Measurements from ENCODE around the gene MAP3K14.

The MAP3K14 gene

DNA sequence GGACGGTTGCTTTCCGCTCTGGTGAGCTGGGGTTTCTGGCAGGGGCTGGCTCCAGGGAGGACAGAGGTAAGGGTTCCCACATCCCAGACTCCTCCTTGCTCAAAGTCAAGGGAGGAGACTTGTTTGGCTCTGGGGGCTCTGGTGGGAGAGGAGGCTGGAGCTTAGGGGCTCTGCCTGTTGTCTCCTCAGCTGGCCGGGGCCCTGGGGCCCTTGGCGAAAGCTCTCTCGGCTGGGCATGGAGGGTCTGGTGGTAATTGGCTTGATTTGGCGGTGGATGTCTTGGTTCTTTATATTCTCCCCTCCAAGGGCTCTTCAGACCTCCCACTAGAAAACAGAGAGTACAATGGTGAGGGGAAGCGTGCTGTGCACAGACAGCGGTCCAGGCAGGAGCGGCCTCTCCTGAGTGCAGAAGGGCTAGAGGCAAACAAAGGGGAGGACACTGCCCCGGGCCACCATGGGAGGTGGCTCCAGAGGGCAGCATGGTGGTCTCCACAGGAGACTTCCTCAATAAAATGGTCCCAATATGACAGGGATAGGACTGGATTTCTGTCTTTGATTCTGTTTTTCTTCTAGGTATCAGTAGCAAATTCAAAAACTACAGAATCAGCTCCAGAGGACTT lies 49.3 kb downstream of the MAP3K14 start:
- Mint-ChIP-seq H3K27ac (no peak overlapping the region), H3K9me3 (no peaks in the 10 kb centered on the region), H3K27me3 (no peaks in the 10 kb centered on the region), H3K4me1 (peaks cover 22% of the 10 kb centered on the region), H3K36me3 (peaks cover 7% of the 10 kb centered on the region), H3K4me3 (no peak overlapping the region)

DNA sequence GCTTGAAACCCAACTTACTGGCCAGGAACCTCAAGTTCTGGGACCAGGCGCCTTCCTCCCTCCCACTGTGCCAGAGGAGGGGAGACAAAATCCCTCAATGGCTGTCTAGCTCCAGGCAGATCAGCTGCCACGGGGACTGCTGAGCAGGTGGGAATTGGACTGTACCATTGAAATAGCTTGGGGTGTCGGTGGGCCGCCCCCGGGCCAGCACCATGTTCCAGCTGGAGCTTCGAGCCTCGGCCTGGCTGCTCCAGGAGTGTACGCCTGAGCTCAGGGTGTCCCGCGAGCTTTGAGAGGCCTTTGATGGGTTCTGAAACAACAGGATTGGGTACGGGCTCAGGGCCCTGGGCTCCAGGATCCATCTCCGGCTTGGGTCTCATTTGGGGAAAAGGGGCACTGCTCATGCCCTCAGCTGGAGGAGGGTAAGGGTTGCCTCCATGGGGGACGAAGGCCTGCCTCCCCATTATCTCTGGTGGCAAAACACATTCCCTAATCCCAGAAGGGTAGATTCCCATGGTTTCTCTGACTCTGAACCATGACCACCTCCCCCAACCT lies 50.4 kb downstream of the MAP3K14 start:
- H3K36me3 Mint-ChIP-seq = peaks cover 7% of the 10 kb centered on the region

DNA sequence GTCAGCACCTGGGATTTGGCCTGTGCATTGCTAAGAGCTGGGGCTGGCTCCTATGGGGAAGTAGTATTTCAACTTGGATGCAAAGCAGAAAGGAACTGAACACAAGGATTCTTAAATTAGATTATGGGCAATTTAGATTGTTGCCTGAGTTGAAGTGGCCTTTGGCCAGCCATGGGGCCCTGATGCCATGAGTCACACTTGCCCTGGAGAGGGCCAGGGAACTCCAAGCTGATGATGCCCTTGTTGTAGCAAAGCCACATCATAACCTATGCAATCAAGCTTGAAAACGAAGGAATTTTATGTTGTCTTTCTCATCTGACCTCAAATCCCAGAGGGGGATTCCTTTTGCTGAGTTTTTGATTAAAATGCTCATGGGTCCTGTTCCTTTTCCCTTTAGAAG lies 51.0 kb downstream of the MAP3K14 start:
- Mint-ChIP-seq H3K9me3 (no peaks in the 10 kb centered on the region), H3K4me3 (no peak overlapping the region), H3K4me1 (peaks cover 25% of the 10 kb centered on the region), H3K27me3 (no peaks in the 10 kb centered on the region), H3K36me3 (peaks cover 7% of the 10 kb centered on the region), H3K27ac (peak overlapping the region; percentile 59)

More for the DNA sequence above, 50.4 kb downstream of the MAP3K14 start:
- no peak overlapping the region for H3K4me3 Mint-ChIP-seq
- H3K27me3 Mint-ChIP-seq = no peaks in the 10 kb centered on the region
- H3K9me3 Mint-ChIP-seq = no peaks in the 10 kb centered on the region
- H3K27ac Mint-ChIP-seq = peak overlapping the region; percentile 59
- peaks cover 24% of the 10 kb centered on the region for H3K4me1 Mint-ChIP-seq

DNA sequence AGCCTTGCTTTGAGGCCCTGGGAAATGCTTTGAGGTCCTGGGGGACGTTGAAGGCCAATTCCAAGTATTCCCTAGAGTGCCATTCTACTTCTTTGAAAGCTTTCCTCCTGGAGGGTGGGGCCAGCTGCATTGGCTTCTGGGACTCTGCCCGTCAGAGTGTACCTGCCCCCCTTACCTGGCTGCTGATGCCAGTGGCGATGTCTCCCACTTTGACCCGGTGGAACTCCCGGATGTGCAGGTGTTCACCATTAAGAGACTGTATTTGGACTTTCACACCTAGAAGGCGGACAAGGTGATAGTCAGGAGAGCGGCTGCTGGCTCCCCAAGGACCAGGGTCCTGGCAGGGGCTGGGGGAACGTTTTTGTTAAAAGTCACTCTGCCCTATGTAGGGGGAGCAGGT lies 51.8 kb downstream of the MAP3K14 start:
- Mint-ChIP-seq H3K27me3 (no peaks in the 10 kb centered on the region), H3K4me1 (peaks cover 27% of the 10 kb centered on the region), H3K9me3 (no peaks in the 10 kb centered on the region), H3K4me3 (no peak overlapping the region), H3K27ac (peak overlapping the region; percentile 35), H3K36me3 (peaks cover 7% of the 10 kb centered on the region)

DNA sequence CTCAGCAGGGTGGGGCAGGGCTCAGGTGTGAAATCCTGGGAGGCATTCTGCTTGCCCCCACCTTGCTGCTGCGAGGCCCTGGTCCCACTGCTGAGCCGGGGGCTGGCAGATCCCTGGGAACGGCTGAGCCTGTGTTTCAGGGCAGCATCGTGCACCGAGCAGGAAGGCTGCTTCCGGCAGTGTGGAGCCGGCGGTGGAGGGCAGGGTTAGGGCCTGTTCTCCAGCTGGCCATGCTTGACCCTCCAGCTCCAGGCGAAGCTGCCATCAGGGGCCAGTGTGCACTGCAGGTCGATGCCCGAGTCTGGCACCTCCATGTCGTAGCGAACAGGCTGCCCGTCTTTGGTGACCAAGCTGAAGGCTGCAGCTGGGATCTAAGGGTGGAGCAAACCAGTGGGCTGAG lies 52.4 kb downstream of the MAP3K14 start:
- H3K27me3 Mint-ChIP-seq = no peaks in the 10 kb centered on the region
- no peak overlapping the region for H3K4me3 Mint-ChIP-seq
- H3K4me1 Mint-ChIP-seq = peaks cover 23% of the 10 kb centered on the region
- peaks cover 3% of the 10 kb centered on the region for H3K36me3 Mint-ChIP-seq
- H3K9me3 Mint-ChIP-seq = no peaks in the 10 kb centered on the region
- H3K27ac Mint-ChIP-seq = no peak overlapping the region

DNA sequence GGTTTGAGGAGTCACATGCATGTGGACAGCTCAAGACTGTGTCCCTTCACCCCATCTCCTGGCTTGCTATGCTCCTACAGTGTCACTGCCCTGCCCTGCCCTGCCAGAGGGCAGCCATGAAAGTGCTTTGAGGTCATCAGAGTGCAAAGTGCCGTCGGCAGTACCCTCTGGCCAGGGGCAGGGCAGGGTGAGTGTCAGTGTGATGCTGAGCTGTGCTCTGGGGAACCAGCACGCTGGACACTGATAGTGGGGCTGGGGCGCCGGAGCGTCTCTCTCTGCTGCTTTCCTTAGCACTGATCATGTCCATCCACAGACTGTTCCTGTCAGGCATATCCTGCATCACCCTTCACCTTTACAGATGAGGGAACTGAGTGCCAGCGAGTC lies 53.4 kb downstream of the MAP3K14 start:
- H3K27me3 Mint-ChIP-seq = no peaks in the 10 kb centered on the region
- no peak overlapping the region for H3K4me3 Mint-ChIP-seq
- H3K9me3 Mint-ChIP-seq = no peaks in the 10 kb centered on the region
- H3K27ac Mint-ChIP-seq = no peak overlapping the region
- H3K4me1 Mint-ChIP-seq = peaks cover 28% of the 10 kb centered on the region
- H3K36me3 Mint-ChIP-seq = peaks cover 3% of the 10 kb centered on the region

DNA sequence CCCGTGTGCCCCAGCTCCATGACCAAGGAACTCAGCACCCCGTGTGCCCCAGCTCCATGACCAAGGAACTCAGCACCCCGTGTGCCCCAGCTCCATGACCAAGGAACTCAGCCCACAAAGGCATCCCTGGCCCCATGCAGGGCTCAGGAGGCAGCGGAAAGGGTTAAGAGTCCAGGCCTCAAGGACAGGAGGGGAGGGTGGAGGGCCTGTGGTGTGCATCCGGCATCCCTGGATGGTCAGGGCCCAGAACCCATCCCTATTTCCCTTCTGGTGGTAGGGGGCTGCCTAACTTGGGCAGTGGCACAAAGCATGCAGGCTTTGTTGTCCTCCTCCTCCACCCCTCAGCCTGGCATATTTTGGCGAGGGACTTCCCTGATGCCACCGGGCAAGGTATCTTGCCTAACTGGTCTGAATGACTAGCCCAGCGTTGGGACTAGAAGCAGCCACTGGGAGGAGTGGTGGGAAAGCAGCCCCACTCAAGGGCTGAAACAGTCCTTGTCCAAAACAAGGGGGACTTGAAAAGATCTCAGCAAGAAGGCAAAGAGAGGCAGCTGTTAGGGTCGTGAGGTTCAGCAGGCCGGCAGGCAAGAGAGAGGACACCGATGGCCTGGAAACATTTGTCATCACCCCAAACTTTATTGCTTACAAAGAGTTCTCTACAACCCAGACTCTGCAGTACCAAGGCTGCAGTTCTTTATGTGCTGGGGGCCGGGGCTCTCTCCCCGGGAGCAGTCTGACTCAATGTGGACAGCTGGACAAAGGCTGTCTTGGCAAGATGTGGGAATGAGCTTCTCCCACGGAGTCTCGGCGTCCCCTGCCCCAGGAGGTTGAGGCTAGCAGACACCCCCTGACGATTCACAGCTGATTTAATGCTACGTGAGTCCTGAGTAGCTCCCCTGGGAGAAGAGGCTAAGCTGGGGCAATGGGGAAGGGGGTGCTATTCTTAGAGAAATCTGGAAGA lies 54.0 kb downstream of the MAP3K14 start:
- peaks cover 3% of the 10 kb centered on the region for H3K36me3 Mint-ChIP-seq
- H3K9me3 Mint-ChIP-seq = no peaks in the 10 kb centered on the region
- H3K4me1 Mint-ChIP-seq = peaks cover 33% of the 10 kb centered on the region
- H3K27ac Mint-ChIP-seq = peak overlapping the region; percentile 78
- no peaks in the 10 kb centered on the region for H3K27me3 Mint-ChIP-seq
- peak overlapping the region; percentile 68 for H3K4me3 Mint-ChIP-seq

DNA sequence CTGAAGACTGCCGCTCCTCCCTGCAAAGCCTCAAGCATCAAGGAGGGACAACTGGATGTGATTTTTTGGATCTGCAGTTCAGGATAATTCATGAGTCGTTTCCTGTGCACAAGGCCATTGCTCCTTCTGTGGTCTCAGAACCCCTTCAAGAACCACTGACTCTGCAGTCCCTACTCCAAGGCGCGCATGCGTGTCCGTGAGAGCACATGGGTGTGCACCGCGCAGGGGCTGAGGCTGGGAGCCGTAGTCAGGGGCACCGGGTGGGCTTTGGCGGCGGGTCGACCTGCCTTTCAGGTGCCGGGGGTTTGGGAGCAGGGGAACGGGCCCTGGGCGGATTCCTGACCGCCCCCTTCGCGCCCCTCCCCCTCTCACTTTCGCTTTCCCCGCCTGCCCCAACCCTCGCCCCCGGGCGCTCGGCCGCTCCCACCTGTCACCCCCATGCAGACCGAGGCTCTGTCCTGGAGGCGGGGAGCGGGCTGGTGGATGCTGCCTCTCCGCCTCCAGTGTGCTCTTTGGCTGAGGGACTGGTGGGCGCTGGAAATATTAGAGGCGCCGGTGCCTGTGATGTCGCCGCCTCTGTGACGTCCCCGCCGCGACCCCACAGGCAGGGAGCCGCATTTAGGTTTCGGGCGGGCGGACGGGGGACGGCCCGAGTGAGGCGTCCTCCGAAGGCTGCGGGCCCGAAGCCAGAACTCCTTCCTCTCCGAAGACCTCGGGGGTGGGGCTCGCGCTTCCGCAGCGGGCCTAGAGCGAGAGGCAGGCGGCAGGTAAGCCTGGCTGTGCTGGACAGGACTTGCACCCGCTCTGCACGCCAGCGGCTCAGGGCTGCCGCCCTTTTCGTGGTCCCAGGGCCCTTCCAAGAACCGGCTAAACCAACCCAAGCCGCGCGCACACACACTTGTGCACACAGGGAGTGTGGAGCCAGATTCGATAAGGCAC lies 55.0 kb downstream of the MAP3K14 start, which contains the start of gene SPATA32:
Gene SPATA32 (minus strand): TSS at position 518 of the 939 bp plus-strand sequence. CDS start 78 bp downstream, at position 440.
- peak within 1 kb of the TSS; percentile 78 for H3K27ac Mint-ChIP-seq
- H3K36me3 Mint-ChIP-seq = peaks cover 1% of the 10 kb centered on the region
- peak within 1 kb of the TSS; percentile 68 for H3K4me3 Mint-ChIP-seq
- H3K4me1 Mint-ChIP-seq = peaks cover 43% of the 10 kb centered on the region
- H3K9me3 Mint-ChIP-seq = no peaks in the 10 kb centered on the region
- no peaks in the 10 kb centered on the region for H3K27me3 Mint-ChIP-seq

DNA sequence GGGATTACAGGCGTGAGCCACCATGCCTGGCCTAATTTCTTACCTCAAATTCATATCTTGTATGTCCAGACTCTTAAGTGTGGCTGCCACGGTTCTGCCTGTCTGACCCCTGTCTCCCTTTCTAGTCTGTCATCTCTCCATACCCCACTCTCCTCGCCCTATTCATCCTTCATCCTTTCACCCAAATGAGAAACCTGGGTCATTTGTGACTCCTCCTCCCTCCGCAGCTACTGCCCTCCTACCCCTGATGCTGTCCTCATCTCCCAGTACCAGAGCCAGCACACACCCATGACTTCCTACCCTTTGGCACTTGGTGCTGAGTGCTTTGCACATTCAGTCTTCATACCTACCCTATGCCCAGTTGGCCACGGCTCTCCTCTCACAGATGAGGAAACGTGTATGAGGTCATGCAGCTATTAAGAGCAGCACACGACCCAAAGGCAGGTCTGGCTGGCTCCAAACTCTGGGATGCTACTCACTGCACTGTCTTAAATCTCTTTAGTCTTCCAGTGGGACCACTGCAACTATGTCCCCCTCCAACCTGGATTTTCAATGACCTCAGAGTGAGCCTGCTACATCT lies 56.5 kb downstream of the MAP3K14 start:
- peak overlapping the region; percentile 75 for H3K27ac Mint-ChIP-seq
- H3K4me3 Mint-ChIP-seq = no peak overlapping the region
- peaks cover 56% of the 10 kb centered on the region for H3K4me1 Mint-ChIP-seq
- H3K36me3 Mint-ChIP-seq = peaks cover 1% of the 10 kb centered on the region
- no peaks in the 10 kb centered on the region for H3K9me3 Mint-ChIP-seq
- H3K27me3 Mint-ChIP-seq = no peaks in the 10 kb centered on the region

DNA sequence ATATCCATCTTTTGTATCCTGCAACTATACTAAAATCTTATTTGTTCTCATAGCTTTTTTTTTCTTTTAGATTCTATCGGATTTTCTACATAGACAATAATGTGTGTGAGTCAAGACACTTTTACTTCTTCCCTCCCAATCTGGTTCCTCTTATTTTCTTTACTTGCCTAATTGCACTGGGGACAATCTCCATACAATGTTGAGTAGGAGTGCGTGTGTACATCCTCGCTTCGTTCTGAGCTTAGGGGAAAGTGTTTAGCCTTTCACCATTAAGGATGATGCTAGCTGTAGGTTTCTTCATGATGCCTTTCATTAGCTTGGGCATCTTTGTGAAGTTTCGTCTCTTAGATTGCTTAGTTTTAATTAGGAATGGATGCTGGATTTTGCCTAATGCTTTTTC lies 57.8 kb downstream of the MAP3K14 start:
- H3K4me1 Mint-ChIP-seq = peaks cover 65% of the 10 kb centered on the region
- H3K27me3 Mint-ChIP-seq = no peaks in the 10 kb centered on the region
- H3K4me3 Mint-ChIP-seq = no peak overlapping the region
- no peaks in the 10 kb centered on the region for H3K9me3 Mint-ChIP-seq
- peaks cover 1% of the 10 kb centered on the region for H3K36me3 Mint-ChIP-seq
- peak overlapping the region; percentile 74 for H3K27ac Mint-ChIP-seq

DNA sequence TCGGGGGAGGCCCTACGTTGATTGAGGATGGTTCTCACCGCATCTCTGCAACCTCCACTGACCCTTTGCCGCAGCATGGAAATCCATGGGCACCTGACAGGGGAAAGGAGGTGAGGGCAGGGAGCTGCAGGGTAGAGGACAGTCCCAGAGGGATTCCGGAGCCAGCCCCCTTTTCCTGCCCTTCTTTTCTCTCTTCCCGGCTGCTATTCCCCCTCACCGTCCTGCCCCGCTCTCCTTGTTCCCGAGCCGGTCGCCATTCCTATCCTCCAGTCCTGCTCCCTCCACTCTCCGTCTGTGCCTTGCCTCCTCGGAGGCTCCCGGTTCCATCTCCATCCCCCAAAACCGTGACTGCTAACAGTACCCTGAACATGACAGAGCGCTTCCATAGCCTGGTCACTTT lies 59.7 kb downstream of the MAP3K14 start:
- Mint-ChIP-seq H3K4me3 (peak overlapping the region; percentile 58), H3K4me1 (peaks cover 74% of the 10 kb centered on the region), H3K27ac (no peak overlapping the region), H3K9me3 (no peaks in the 10 kb centered on the region), H3K36me3 (no peaks in the 10 kb centered on the region), H3K27me3 (no peaks in the 10 kb centered on the region)

DNA sequence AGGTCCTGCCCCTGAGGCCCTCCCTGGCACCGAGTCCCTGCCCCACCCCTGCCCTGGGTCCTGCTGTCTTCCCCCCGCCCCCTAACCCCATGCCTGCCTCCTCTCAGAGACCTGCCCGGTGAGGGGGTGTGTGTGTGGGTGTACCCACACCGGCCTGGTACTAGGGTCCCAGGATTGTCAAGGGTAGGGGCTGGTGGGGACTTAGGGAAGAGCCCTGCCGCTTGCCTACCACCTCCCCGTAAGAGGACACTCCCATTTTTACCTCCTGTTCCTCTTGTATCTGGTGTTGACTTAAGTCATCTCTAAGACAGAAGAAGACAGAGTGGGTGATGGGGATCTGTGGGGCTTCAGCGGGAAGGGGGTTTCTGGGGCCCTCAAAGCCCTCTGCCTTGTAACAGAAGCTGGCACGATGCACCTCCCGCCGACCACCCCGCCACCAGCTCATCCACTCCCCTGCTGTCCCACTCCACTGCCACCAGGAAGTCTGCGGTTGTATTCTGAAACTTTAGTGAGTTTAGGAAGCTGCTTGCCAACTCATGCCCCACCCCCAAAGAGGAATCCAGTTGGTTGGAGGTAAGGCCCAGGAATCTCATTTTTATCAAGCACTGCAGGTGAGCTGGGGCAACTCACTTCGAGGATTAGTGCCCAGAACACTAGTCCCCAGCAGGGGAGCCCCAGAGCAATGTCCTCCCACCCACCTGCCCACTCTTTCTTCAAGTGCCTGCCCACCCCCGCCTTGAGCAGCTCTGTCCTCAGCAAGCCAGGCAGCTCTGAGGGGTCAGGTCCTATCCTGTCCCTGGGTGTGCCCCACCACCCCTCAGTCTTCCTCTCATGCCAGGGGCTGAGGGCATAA lies 60.5 kb downstream of the MAP3K14 start:
- H3K27ac Mint-ChIP-seq = peak overlapping the region; percentile 90
- peaks cover 79% of the 10 kb centered on the region for H3K4me1 Mint-ChIP-seq
- H3K36me3 Mint-ChIP-seq = no peaks in the 10 kb centered on the region
- no peaks in the 10 kb centered on the region for H3K27me3 Mint-ChIP-seq
- no peaks in the 10 kb centered on the region for H3K9me3 Mint-ChIP-seq
- H3K4me3 Mint-ChIP-seq = peak overlapping the region; percentile 42

DNA sequence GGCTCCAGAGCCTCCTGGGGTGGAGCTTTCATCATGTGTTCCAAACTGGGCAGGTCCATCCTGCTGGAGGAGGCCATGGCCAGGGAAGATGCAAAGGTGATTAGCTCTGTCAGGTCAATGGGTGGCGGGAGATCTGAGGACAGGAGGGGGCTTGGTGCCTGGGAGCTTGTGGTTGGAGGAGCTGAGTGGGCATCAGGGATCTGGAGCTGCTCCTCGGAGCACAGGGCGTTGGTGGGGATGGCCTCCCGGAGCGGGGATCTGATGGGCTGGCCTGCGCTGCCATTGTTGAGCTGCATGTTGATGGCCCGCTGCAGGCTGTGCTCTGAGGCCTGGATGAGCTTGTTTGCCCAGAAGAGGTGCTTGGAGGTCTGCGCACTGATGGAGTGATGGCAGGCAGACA lies 61.5 kb downstream of the MAP3K14 start:
- no peaks in the 10 kb centered on the region for H3K36me3 Mint-ChIP-seq
- no peaks in the 10 kb centered on the region for H3K9me3 Mint-ChIP-seq
- H3K4me3 Mint-ChIP-seq = no peak overlapping the region
- H3K27me3 Mint-ChIP-seq = no peaks in the 10 kb centered on the region
- peak overlapping the region; percentile 77 for H3K27ac Mint-ChIP-seq
- H3K4me1 Mint-ChIP-seq = peaks cover 81% of the 10 kb centered on the region

DNA sequence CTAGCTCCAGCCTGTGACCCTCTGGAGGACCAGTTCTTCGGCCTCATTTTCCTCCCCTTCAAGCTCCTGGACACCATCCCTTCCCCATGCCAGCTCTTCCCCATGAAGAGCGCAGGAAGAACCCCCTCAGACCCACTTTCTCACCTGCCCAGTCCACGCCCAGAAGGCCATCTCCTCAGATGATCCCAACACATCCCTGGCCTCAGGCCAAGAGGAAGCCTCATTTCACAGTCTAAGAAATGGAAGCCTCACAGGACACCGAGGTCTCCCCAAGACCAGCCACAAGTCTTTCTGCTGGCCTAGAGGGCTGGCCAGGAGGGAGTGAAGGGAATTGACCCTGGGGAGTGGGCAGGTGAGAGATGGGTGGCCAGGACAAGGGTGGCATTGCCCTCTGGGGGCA lies 62.9 kb downstream of the MAP3K14 start:
- Mint-ChIP-seq H3K36me3 (no peaks in the 10 kb centered on the region), H3K4me3 (peak overlapping the region; percentile 15), H3K27me3 (no peaks in the 10 kb centered on the region), H3K4me1 (peaks cover 86% of the 10 kb centered on the region), H3K27ac (peak overlapping the region; percentile 47), H3K9me3 (no peaks in the 10 kb centered on the region)
